PC-9 (cell line): ENCODE results near the gene ZNF581. TPM values are rescaled to one million over a fixed set of nuclear protein-coding genes. Genes with fewer than 3 reads are reported as not detected.
A peak's percentile ranks its signal among the peaks of the same experiment; 100 is the strongest.

Experiments used
- BruUV-seq: library from RNA; stranded (reverse); fragments of 400-500 nt; replicated peaks from 2 replicates; lab custom pipeline; 2021; lab: Mats Ljungman, UMichigan
- CTCF ChIA-PET: fragments of 300-600 bp; sonication (Branson Sonifier 250); formaldehyde crosslinking; loops from one replicate; lab custom pipeline; 2022; ENCODE audit warnings: antibody characterized with exemption; lab: Charles Lee
- POLR2A ChIA-PET: fragments of 300-600 bp; sonication (Branson Sonifier 250); formaldehyde crosslinking; loops from one replicate; lab custom pipeline; 2022; ENCODE audit warnings: antibody characterized with exemption; ENCODE audit not compliant: unreplicated experiment; lab: Charles Lee
- DNase-seq, 2 experiments: peaks; one replicate each; pipeline versions ENCODE4 v3.0.0 to v3.0.0-alpha.2; 2015 to 2022; ENCODE audit warnings: mixed read lengths in 1 of 2
- H2AFZ ChIP-seq: fragments of 200-600 bp; sonication (generic); 2 replicates; pipeline ENCODE4 v1.8.1; 2017; ENCODE audit warnings: antibody characterized with exemption
- H3F3A ChIP-seq: fragments of 200-600 bp; sonication (generic); 2 replicates; pipeline ENCODE4 v1.8.1; 2017; ENCODE audit warnings: antibody characterized with exemption, mild to moderate bottlenecking, low read depth; ENCODE audit not compliant: insufficient read depth
- H3K27ac ChIP-seq: fragments of 200-600 bp; sonication (generic); 2 replicates; pipeline ENCODE4 v1.6.1; 2016; ENCODE audit warnings: mixed run types
- H3K27me3 ChIP-seq: fragments of 200-600 bp; sonication (generic); 2 replicates; pipeline ENCODE4 v1.6.1; 2016; ENCODE audit warnings: low read depth, mixed run types; ENCODE audit not compliant: insufficient read depth
- H3K36me3 ChIP-seq: fragments of 200-600 bp; sonication (generic); 2 replicates; pipeline ENCODE4 v1.6.1; 2016; ENCODE audit warnings: low read depth, mixed run types
- H3K4me1 ChIP-seq: fragments of 200-600 bp; sonication (generic); replicated peaks from 2 replicates; pipeline ENCODE4 v1.6.1; 2016; ENCODE audit warnings: mixed run types; ENCODE audit not compliant: insufficient read depth
- H3K4me2 ChIP-seq: fragments of 200-600 bp; sonication (generic); 2 replicates; pipeline ENCODE4 v1.6.1; 2017; ENCODE audit warnings: mixed run types
- H3K4me3 ChIP-seq: fragments of 200-600 bp; sonication (generic); 2 replicates; pipeline ENCODE4 v1.6.1; 2016; ENCODE audit warnings: mixed run types
- H3K79me2 ChIP-seq: fragments of 200-600 bp; sonication (generic); 2 replicates; pipeline ENCODE4 v1.6.1; 2017; ENCODE audit warnings: low read depth, mixed run types
- H3K9me2 ChIP-seq: fragments of 200-600 bp; sonication (generic); 2 replicates; pipeline ENCODE4 v1.8.1; 2017; ENCODE audit warnings: mild to moderate bottlenecking; ENCODE audit not compliant: insufficient read depth
- H3K9me3 ChIP-seq: fragments of 200-600 bp; sonication (generic); 2 replicates; pipeline ENCODE4 v1.8.1; 2016; ENCODE audit warnings: low read depth; ENCODE audit not compliant: insufficient read depth
- H4K20me1 ChIP-seq: fragments of 200-600 bp; sonication (generic); 2 replicates; pipeline ENCODE4 v1.8.1; 2017; ENCODE audit not compliant: insufficient read depth
- CTCF ChIP-seq: fragments of 200-600 bp; sonication (generic); conservative IDR thresholded peaks from 2 replicates; pipeline ENCODE4 v1.6.1; 2017; ENCODE audit warnings: mixed run types, antibody characterized with exemption, mild to moderate bottlenecking, moderate library complexity
- EZH2 ChIP-seq: fragments of 200-600 bp; sonication (generic); IDR thresholded peaks from 2 replicates; pipeline ENCODE4 v1.8.0; 2017; ENCODE audit warnings: antibody characterized with exemption, low read depth
- intact Hi-C: fragments of 100-400 bp; cut with micrococcal nuclease; formaldehyde crosslinking; loops from one replicate; pipeline ENCODE4 v1.10.0; 2022; ENCODE audit not compliant: unreplicated experiment
- total RNA-seq: library from RNA; stranded (reverse); gene quantifications from 2 replicates; pipeline ENCODE4 v1.2.3, GENCODE V29; 2021

Gene ZNF581
- total RNA-seq, 1 experiment from 2014 or later = 53.5 TPM

GRCh38 chr19:55606817-55607216 lies 36.6 kb upstream of the ZNF581 start:
- no peaks in the 10 kb centered on the region for H3K27me3 ChIP-seq
- TF ChIP-seq EZH2 = no peak
- no peak for TF ChIP-seq CTCF
- peaks cover 37% of the 10 kb centered on the region for H3F3A ChIP-seq
- peaks cover 12% of the 10 kb centered on the region; the same call in 1 of the 2 replicates for H3K36me3 ChIP-seq
- peak overlapping the region; percentile 93 for H3K4me2 ChIP-seq
- intact Hi-C loops = loop anchor here (1.0 kb wide), 1 partner anchor 90 kb away; no protein-coding TSS in a partner anchor
- H2AFZ ChIP-seq = no peak overlapping the region
- ChIA-PET POLR2A (interaction anchor here (0.6 kb wide), 1 partner anchor 132 kb away, joined by 11 read pairs; no protein-coding TSS in a partner anchor), CTCF (interaction anchor here (0.6 to 1.9 kb wide), 4 partner anchors 18 to 350 kb away, joined by 3 to 14 read pairs (median 6); partner anchors contain the start of gene ZNF784)
- H3K4me1 ChIP-seq = peaks cover 22% of the 10 kb centered on the region
- H3K79me2 ChIP-seq = peaks cover 43% of the 10 kb centered on the region
- peaks cover 39% of the 10 kb centered on the region for H4K20me1 ChIP-seq
- DNase-seq = no peak
- no peak overlapping the region for H3K27ac ChIP-seq
- BruUV-seq = no TSS peak
- H3K9me3 ChIP-seq = no peaks in the 10 kb centered on the region
- H3K4me3 ChIP-seq = peak overlapping the region; percentile 79
- H3K9me2 ChIP-seq = no peaks in the 10 kb centered on the region

DNA sequence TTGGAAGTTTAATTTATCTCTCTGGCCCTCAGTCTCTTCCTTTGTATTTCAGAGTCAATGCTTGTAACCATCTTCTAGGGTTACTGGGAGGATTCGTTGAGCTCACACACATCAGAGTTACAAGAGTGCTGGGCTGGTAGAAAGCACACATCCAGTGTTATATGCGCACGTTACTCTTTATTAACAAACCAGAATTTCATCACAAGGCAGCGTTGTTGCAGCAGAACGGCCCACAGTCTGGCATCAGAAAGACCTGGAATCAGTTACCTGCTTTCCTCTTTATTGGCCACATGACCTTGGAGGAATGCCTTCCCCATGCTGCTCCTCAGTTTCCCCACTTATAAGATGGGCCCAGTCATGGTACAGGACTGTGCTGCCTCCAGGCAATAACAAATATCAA lies 34.1 kb upstream of the ZNF581 start:
- Histone ChIP-seq H3K79me2 (peaks cover 40% of the 10 kb centered on the region), H3K27me3 (no peaks in the 10 kb centered on the region), H3K27ac (no peak overlapping the region), H3K4me1 (peaks cover 10% of the 10 kb centered on the region), H3K4me3 (no peak overlapping the region), H2AFZ (no peak overlapping the region), H3F3A (peaks cover 36% of the 10 kb centered on the region), H3K4me2 (no peak overlapping the region), H3K36me3 (peaks cover 12% of the 10 kb centered on the region; the same call in 1 of the 2 replicates), H4K20me1 (peaks cover 50% of the 10 kb centered on the region), H3K9me3 (no peaks in the 10 kb centered on the region), H3K9me2 (no peaks in the 10 kb centered on the region)
- CTCF ChIA-PET = interaction anchor here (0.6 kb wide), 1 partner anchor 15 kb away, joined by 13 read pairs; the partner anchor contains the start of gene ZNF784
- TF ChIP-seq CTCF = no peak
- TF ChIP-seq EZH2 = no peak
- POLR2A ChIA-PET = no interaction called here
- BruUV-seq = no TSS peak
- intact Hi-C loops = no loop called here
- peak in 1 of 2 experiments; percentile 20 for DNase-seq

DNA sequence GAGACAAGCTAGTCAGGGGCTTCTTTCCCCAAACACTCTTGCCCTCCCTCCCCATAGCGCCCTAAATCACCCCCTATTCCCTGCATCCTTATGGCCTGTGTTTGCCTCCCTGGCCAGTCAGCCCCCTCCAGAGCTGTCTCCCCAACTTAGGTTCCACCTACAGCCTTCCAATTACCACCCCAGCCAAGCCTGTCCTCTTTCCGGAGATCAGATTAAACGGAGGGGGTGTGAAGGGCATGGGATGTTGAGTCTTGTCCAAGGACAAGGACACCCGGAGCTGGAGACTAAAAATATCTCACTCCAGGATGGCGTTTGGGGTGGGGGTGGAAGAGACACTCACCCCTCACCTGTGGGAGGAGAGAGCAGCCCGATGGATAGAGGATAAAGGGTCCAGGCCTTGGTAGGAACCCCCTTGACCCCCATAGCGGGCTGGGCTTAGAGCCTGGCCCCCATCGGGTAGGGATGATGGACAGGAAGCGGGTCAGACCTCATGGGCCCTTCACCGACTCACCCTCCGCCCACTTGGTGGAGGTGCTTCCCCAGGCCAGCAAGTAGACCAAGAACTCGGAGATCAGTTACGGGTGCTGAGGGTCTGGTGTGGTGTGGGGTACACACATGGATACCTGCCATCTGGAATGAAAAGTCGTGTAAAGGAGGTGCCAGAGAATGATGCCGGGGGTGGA lies 32.0 kb upstream of the ZNF581 start:
- H4K20me1 ChIP-seq = peaks cover 49% of the 10 kb centered on the region
- CTCF ChIA-PET = interaction anchor here (0.6 kb wide), 1 partner anchor 143 kb away, joined by 3 read pairs; no protein-coding TSS in a partner anchor
- no peak for TF ChIP-seq CTCF
- TF ChIP-seq EZH2 = no peak
- H3F3A ChIP-seq = peaks cover 25% of the 10 kb centered on the region; the same call in 1 of the 2 replicates
- H3K27ac ChIP-seq = no peak overlapping the region
- H3K9me2 ChIP-seq = no peaks in the 10 kb centered on the region
- no peaks in the 10 kb centered on the region for H3K9me3 ChIP-seq
- no peaks in the 10 kb centered on the region for H3K27me3 ChIP-seq
- peaks cover 34% of the 10 kb centered on the region for H3K79me2 ChIP-seq
- peaks cover 6% of the 10 kb centered on the region for H3K4me1 ChIP-seq
- H2AFZ ChIP-seq = no peak overlapping the region
- POLR2A ChIA-PET = no interaction called here
- no peak for DNase-seq
- peaks cover 12% of the 10 kb centered on the region; the same call in 1 of the 2 replicates for H3K36me3 ChIP-seq
- no peak overlapping the region for H3K4me3 ChIP-seq
- no peak overlapping the region for H3K4me2 ChIP-seq
- no TSS peak for BruUV-seq
- intact Hi-C loops = no loop called here
